AG04450 (cell line): ENCODE measurements around the gene TMEFF2. TPM values are rescaled to one million over a fixed set of nuclear protein-coding genes. Genes with fewer than 3 reads are reported as not detected.

Experiments
- CTCF ChIA-PET: fragments of 300-600, 350-600 bp; formaldehyde crosslinking; extraction: SDS; loops from one replicate; lab custom pipeline; 2022; ENCODE audit warnings: antibody characterized with exemption, inconsistent platforms; lab: Charles Lee
- POLR2A ChIA-PET: fragments of 350-600 bp; formaldehyde crosslinking; extraction: SDS; loops from one replicate; lab custom pipeline; 2021; ENCODE audit warnings: antibody characterized with exemption, inconsistent platforms; lab: Yijun Ruan, JAX
- DNase-seq: peaks from one replicate; pipeline ENCODE4 v3.0.0-alpha.2; 2011; ENCODE audit warnings: low read depth, low spot score
- H3K27ac ChIP-seq: one replicate; pipeline ENCODE4 v1.5.1; 2012; ENCODE audit warnings: low read depth, low read length, control low read depth
- H3K27me3 ChIP-seq: one replicate; pipeline ENCODE4 v1.6.0; 2012; ENCODE audit warnings: low read length; ENCODE audit not compliant: control insufficient read depth, insufficient read depth
- H3K4me3 ChIP-seq: 2 replicates; pipeline ENCODE4 v1.5.1; 2011; ENCODE audit warnings: mild to moderate bottlenecking, low read depth, low read length, control low read depth
- H3K9me3 ChIP-seq: 2 replicates; pipeline ENCODE4 v1.5.1; 2012; ENCODE audit warnings: low read length; ENCODE audit not compliant: control insufficient read depth, insufficient read depth
- polyA plus RNA-seq: library from polyadenylated mRNA; depleted of rRNA; stranded (reverse); fragments of >200 nt; gene quantifications from 2 replicates; pipeline ENCODE4 v1.2.3, GENCODE V29; 2011
- TF ChIP-seq, protein P1 (sequence below): IDR thresholded peaks from 2 replicates; pipeline ENCODE4 v1.5.1; 2011; ENCODE audit warnings: low read depth, low read length, control low read depth, inconsistent platforms

TMEFF2 gene
- polyA plus RNA-seq, 1 experiment: 4.1 TPM

DNA sequence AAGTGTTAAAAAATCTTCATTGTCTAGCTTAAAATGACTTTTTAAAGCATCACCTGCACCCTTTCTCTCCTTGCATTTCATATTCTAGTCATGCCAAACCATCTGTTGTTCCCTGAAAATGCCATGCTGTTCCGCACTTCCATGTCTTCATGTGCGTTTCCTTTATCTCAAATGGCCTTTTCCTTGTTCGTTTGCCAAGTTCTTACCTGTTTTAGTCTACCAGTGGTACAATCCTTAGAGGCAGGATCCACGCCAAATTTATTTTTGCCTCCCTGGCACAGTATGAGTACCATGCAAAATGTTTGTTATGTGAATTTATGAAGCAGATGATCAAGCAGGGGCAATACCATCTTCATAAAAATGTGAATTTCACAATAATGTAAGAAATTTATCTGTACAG lies 37.0 kb downstream of the TMEFF2 start:
- POLR2A ChIA-PET: no interaction called here
- TF ChIP-seq, protein P1, sequence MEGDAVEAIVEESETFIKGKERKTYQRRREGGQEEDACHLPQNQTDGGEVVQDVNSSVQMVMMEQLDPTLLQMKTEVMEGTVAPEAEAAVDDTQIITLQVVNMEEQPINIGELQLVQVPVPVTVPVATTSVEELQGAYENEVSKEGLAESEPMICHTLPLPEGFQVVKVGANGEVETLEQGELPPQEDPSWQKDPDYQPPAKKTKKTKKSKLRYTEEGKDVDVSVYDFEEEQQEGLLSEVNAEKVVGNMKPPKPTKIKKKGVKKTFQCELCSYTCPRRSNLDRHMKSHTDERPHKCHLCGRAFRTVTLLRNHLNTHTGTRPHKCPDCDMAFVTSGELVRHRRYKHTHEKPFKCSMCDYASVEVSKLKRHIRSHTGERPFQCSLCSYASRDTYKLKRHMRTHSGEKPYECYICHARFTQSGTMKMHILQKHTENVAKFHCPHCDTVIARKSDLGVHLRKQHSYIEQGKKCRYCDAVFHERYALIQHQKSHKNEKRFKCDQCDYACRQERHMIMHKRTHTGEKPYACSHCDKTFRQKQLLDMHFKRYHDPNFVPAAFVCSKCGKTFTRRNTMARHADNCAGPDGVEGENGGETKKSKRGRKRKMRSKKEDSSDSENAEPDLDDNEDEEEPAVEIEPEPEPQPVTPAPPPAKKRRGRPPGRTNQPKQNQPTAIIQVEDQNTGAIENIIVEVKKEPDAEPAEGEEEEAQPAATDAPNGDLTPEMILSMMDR: no peak
- Histone ChIP-seq H3K27me3 (no peaks in the 10 kb centered on the region), H3K9me3 (no peaks in the 10 kb centered on the region), H3K4me3 (no peak overlapping the region), H3K27ac (no peak overlapping the region)
- CTCF ChIA-PET: interaction anchor here (1.4 kb wide), 1 partner anchor 345 kb away, joined by 12 read pairs; no protein-coding TSS in a partner anchor
- DNase-seq: no peak

DNA sequence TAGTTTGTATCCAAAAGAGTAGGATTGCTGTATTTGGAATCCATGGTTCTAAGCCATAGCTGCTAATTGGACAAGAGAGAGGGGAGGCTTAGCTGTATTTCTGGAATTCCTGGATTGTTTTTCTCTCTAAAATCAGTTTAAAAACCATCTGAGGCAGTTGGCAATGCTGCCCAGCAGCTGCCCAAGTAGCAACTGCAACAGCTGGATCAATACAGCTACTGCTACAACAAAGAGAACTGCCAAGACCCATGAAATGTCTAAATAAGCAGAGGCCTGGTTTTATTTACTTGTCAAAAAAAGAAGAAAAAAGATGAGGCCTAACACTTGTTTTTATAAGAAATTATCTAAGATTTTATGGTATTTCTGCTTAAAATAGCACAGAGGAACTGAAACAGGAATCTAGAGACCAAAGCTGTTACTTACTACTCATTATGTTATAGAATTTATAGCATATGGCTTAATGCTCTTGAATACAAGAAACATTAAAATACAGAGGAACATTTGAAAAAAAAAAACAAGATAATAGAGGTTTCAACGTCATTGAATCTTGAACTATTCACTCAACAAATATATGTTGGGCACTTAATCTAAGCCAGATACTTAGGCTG lies 39.1 kb downstream of the TMEFF2 start:
- CTCF ChIA-PET: interaction anchor here (0.9 to 2.8 kb wide), 3 partner anchors 213 to 589 kb away, joined by 3 to 27 read pairs (median 5); no protein-coding TSS in a partner anchor
- TF ChIP-seq, protein P1: no peak
- Histone ChIP-seq H3K27me3 (no peaks in the 10 kb centered on the region), H3K9me3 (no peaks in the 10 kb centered on the region), H3K4me3 (no peak overlapping the region), H3K27ac (no peak overlapping the region)
- no peak for DNase-seq
- POLR2A ChIA-PET: no interaction called here

DNA sequence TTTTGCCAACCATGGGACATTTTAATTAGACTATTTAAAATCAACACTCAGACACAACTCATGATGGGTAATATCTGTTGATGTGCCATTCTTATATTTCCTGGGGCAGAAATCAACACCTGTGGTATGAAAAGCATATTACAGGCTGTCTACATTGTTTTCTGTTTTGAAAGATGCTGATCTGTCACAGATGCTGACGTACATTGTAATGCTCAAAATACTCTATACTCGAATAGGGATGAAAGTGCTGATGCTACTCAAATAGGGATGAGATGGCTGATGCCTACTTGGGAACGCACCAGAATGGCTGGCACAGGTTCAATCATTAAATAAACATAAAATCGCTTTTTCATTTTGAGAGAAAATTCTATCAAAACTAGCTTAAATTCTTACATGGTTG lies 41.2 kb downstream of the TMEFF2 start:
- Histone ChIP-seq H3K27me3 (no peaks in the 10 kb centered on the region), H3K4me3 (no peak overlapping the region), H3K9me3 (no peaks in the 10 kb centered on the region), H3K27ac (no peak overlapping the region)
- ChIA-PET POLR2A (no interaction called here), CTCF (interaction anchor here (3.4 kb wide), 1 partner anchor 9 kb away, joined by 39 read pairs; no protein-coding TSS in a partner anchor)
- TF ChIP-seq, protein P1: no peak
- DNase-seq: no peak

DNA sequence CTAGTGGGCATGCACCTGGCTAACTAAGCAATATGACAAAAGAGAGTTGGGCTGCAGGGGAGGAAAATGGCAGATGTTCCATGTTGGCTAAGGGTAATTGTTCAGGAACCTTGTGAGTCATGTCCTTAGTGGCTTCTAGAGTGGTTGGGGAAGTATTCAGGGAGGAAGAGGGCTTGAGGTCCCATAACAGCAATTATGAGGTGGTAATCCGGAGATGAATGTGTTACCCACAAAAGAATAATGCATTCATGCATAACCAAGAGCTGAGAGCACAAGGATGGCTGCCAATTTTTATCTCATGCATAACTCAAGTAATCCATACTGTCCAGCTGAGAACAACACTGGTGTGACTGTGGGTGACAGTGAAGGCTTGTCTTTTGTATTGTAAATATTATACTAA lies 42.9 kb downstream of the TMEFF2 start:
- CTCF ChIA-PET: interaction anchor here (3.4 kb wide), 1 partner anchor 11 kb away, joined by 39 read pairs; no protein-coding TSS in a partner anchor

DNA sequence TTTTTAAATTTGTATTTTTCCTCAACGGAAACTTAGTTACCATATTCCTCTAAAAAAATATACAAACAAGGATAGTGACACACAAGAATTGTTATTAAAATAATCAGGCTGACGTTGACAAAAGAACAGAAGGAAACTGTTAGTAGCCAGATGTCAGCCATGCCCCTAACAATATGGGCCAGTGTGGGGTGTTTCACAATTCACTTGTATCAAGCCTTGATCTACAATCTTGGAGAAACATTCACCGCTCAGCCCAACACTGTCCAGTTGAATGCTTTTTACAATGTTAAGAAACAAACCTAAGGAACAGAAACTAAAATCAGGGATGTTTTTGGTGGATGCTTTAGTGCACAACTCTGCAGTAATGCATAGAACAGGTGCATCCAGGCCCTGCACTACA lies 44.6 kb downstream of the TMEFF2 start:
- TF ChIP-seq, protein P1: no peak
- Histone ChIP-seq H3K9me3 (no peaks in the 10 kb centered on the region), H3K4me3 (no peak overlapping the region), H3K27me3 (no peaks in the 10 kb centered on the region), H3K27ac (no peak overlapping the region)
- no peak for DNase-seq
- ChIA-PET CTCF (no interaction called here), POLR2A (no interaction called here)

More for the DNA sequence above, 42.9 kb downstream of the TMEFF2 start:
- POLR2A ChIA-PET: no interaction called here
- Histone ChIP-seq H3K27ac (no peak overlapping the region), H3K9me3 (no peaks in the 10 kb centered on the region), H3K4me3 (no peak overlapping the region), H3K27me3 (no peaks in the 10 kb centered on the region)
- TF ChIP-seq, protein P1: no peak
- DNase-seq: no peak
